SU-DHL-6 (cell line): ENCODE results near the gene RFTN1.

Source experiments
- CTCF ChIP-seq: fragments of 200-600 bp; sonication (generic); IDR thresholded peaks from one replicate; pipeline ENCODE4 v1.5.1; 2017; ENCODE audit warnings: antibody characterized with exemption, mild to moderate bottlenecking, low read length, moderate library complexity; ENCODE audit not compliant: insufficient read depth, poor library complexity, severe bottlenecking
- EZH2phosphoT487 ChIP-seq: fragments of 200-600 bp; sonication (generic), shearing (Covaris generic); conservative IDR thresholded peaks from 2 replicates; pipeline ENCODE4 v1.6.1; 2018; ENCODE audit warnings: mild to moderate bottlenecking, antibody characterized with exemption, low read length, moderate library complexity, mixed read lengths

GRCh38 chr3:16507578-16508242, 5.8 kb downstream of the RFTN1 start:
- TF ChIP-seq CTCF, result no peak
- no peak for TF ChIP-seq EZH2phosphoT487
